ENCODE results near the gene AJAP1. TPM values are rescaled to one million over a fixed set of nuclear protein-coding genes. Genes with fewer than 3 reads are reported as not detected.

Gene AJAP1
- total RNA-seq, 3 donors from 2014 or later = 0.09 to 1.1 (median 0.17) TPM

GRCh38 chr1:4621646-4622045 lies 32.8 kb upstream of the AJAP1 start:
- H3K4me3 ChIP-seq = no peak overlapping the region
- intact Hi-C loops (cut with DNase I, micrococcal nuclease) = no loop called here
- ATAC-seq = no peak

GRCh38 chr1:4622821-4623220 lies 31.6 kb upstream of the AJAP1 start:
- no peak for ATAC-seq
- H3K9me3 ChIP-seq = no peaks in the 10 kb centered on the region
- H3K4me3 ChIP-seq = no peak overlapping the region
- H3K4me1 ChIP-seq (ENCODE audit: low read depth) = no peaks in the 10 kb centered on the region
- intact Hi-C loops (cut with DNase I, micrococcal nuclease) = no loop called here
- DNase-seq = no peak
- H3K36me3 ChIP-seq (ENCODE audit: low read depth) = no peaks in the 10 kb centered on the region
- TF ChIP-seq CTCF (IDR thresholded peaks at IDR 0.05) = no peak

More at GRCh38 chr1:4621646-4622045, 32.8 kb upstream of the AJAP1 start:
- TF ChIP-seq CTCF (IDR thresholded peaks at IDR 0.05) = no peak
- Histone ChIP-seq H3K36me3 (ENCODE audit: low read depth) (no peaks in the 10 kb centered on the region), H3K4me1 (ENCODE audit: low read depth) (no peaks in the 10 kb centered on the region), H3K9me3 (no peaks in the 10 kb centered on the region)
- DNase-seq = no peak

GRCh38 chr1:4624141-4624715 lies 30.2 kb upstream of the AJAP1 start:
- Histone ChIP-seq H3K36me3 (ENCODE audit: low read depth) (no peaks in the 10 kb centered on the region), H3K4me1 (ENCODE audit: low read depth) (no peaks in the 10 kb centered on the region), H3K4me3 (no peak overlapping the region), H3K9me3 (no peaks in the 10 kb centered on the region)
- DNase-seq = no peak
- no peak for ATAC-seq
- intact Hi-C loops (cut with DNase I, micrococcal nuclease) = no loop called here
- no peak for TF ChIP-seq CTCF (IDR thresholded peaks at IDR 0.05)

- ATAC-seq = no peak
- H3K4me3 ChIP-seq = no peak overlapping the region
- no peaks in the 10 kb centered on the region for H3K9me3 ChIP-seq
- no peaks in the 10 kb centered on the region for H3K36me3 ChIP-seq (ENCODE audit: low read depth)
- intact Hi-C loops (cut with DNase I, micrococcal nuclease) = no loop called here
- DNase-seq = no peak
- no peak for TF ChIP-seq CTCF (IDR thresholded peaks at IDR 0.05)
- no peaks in the 10 kb centered on the region for H3K4me1 ChIP-seq (ENCODE audit: low read depth)
Measured at GRCh38 chr1:4624801-4625200, 29.6 kb upstream of the AJAP1 start.

- intact Hi-C loops (cut with DNase I, micrococcal nuclease) = no loop called here
- TF ChIP-seq CTCF (IDR thresholded peaks at IDR 0.05) = no peak
- Histone ChIP-seq H3K4me3 (no peak overlapping the region), H3K4me1 (ENCODE audit: low read depth) (no peaks in the 10 kb centered on the region), H3K9me3 (no peaks in the 10 kb centered on the region), H3K36me3 (ENCODE audit: low read depth) (no peaks in the 10 kb centered on the region)
- DNase-seq = no peak
- no peak for ATAC-seq
Measured at GRCh38 chr1:4626061-4626460, 28.3 kb upstream of the AJAP1 start.
